ENCODE results near the gene BOK.
"Not testable (repeated sequence)": the region's sequence is repeated elsewhere in the genome, so short reads cannot be mapped to it uniquely, and the experiment has no call there.

The BOK gene

GRCh38 chr2:241558532-241559322 is at the start of gene BOK:
Gene BOK (plus strand): TSS chr2:241558745. CDS start chr2:241559484, 739 bp downstream.
- peak; percentile 41 for DNase-seq

GRCh38 chr2:241509155-241509784 is 49.3 kb upstream of the BOK start:
- DNase-seq = no peak

- DNase-seq = no peak
Observed at GRCh38 chr2:241511091-241511741, 47.3 kb upstream of the BOK start.

- no peak for DNase-seq
Observed at GRCh38 chr2:241514553-241514952, 44.0 kb upstream of the BOK start.

GRCh38 chr2:241514986-241515737 is 43.4 kb upstream of the BOK start:
- no peak for DNase-seq

GRCh38 chr2:241516520-241516965 is 42.0 kb upstream of the BOK start:
- no peak for DNase-seq

- no peak for DNase-seq
Observed at GRCh38 chr2:241517297-241517696, 41.2 kb upstream of the BOK start.

GRCh38 chr2:241519669-241520068 is 38.9 kb upstream of the BOK start:
- no peak for DNase-seq

- DNase-seq = no peak
Observed at GRCh38 chr2:241522477-241522876, 36.1 kb upstream of the BOK start.

- DNase-seq = not testable (repeated sequence)
Observed at GRCh38 chr2:241525818-241526780, 32.4 kb upstream of the BOK start.

GRCh38 chr2:241530571-241530970 is 28.0 kb upstream of the BOK start:
- no peak for DNase-seq

- DNase-seq = no peak
Observed at GRCh38 chr2:241531161-241531722, 27.3 kb upstream of the BOK start.

- DNase-seq = no peak
Observed at GRCh38 chr2:241532168-241532567, 26.4 kb upstream of the BOK start.

- DNase-seq = no peak
Observed at GRCh38 chr2:241532733-241533601, 25.6 kb upstream of the BOK start.

- DNase-seq = no peak
Observed at GRCh38 chr2:241534293-241534692, 24.3 kb upstream of the BOK start.

GRCh38 chr2:241534701-241535375 is 23.7 kb upstream of the BOK start:
- no peak for DNase-seq

GRCh38 chr2:241535871-241536655 is 22.5 kb upstream of the BOK start:
- no peak for DNase-seq

GRCh38 chr2:241538838-241539615 is 19.5 kb upstream of the BOK start:
- no peak for DNase-seq

Measured in NCI-H774 (cell line).